GM18520 (cell line): ENCODE data around the gene ZNF708.
A peak's percentile ranks its signal among the peaks of the same experiment; 100 is the strongest.
"Not testable (repeated sequence)": the region's sequence is repeated elsewhere in the genome, so short reads cannot be mapped to it uniquely, and the experiment has no call there.

Experiments
- ATAC-seq: cut with Tn5 transposase; IDR thresholded peaks from one replicate; pipeline ENCODE4 v1.9.1; 2021; ENCODE audit not compliant: unreplicated experiment

ZNF708 gene

DNA sequence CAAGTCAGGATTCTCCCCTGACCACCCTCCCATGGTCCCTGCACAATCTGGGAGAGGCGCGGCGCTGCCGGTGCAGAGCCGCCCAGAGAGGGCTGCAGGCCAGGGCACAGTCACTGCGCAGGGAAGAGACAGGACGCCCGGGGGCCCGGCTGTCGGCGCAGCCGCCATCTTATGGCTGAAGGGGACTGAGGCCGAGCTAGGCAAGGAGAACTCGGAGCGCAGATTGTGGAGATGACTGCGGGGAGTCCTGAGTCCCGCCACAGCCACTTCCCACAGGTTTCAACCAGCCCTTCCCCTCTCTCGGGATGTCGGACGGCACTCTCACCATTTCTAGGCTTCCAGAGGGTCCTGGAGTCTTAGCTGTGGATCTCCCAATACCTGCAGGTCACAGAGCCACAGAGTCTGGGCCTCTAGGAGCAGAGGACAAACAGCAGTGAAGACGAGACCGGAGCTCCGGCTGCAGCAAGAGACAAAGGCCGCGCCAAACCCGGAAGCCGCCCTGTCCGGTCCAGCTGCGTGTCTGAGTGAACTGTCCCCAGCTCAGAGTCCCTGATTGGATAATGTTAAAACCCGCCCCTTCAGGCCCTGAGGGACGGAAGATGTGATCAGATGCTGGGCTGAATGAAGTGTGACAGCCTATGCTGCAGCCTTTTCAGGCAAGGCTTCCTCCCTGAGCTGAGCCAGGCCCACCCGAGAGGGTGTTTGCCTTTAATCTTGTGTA lies at the start of gene ZNF708:
ZNF708 (minus strand) TSS at position 526 of the 721 bp plus-strand sequence; CDS start at position 328, 198 bp downstream.
- ATAC-seq = peak; percentile 100

DNA sequence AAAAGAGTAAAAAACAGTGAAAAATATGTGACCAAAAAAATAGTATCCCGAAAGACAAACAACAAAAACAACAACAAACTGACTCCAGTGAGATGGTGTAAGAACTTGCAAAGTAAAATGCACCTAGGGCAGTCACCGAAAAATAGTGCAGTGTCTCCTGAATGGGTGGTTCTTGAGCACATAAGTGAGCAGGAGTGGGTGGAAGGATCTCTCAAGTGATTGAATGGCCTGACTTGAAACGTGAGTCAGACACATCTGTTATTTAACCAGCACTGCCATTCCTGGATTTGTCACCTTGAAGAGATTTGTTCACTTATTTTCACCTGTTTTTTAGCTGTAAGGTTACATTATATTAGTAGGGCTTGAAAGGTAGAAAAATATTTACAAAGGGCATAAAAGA lies 33.1 kb upstream of the ZNF708 start:
- ATAC-seq = no peak

DNA sequence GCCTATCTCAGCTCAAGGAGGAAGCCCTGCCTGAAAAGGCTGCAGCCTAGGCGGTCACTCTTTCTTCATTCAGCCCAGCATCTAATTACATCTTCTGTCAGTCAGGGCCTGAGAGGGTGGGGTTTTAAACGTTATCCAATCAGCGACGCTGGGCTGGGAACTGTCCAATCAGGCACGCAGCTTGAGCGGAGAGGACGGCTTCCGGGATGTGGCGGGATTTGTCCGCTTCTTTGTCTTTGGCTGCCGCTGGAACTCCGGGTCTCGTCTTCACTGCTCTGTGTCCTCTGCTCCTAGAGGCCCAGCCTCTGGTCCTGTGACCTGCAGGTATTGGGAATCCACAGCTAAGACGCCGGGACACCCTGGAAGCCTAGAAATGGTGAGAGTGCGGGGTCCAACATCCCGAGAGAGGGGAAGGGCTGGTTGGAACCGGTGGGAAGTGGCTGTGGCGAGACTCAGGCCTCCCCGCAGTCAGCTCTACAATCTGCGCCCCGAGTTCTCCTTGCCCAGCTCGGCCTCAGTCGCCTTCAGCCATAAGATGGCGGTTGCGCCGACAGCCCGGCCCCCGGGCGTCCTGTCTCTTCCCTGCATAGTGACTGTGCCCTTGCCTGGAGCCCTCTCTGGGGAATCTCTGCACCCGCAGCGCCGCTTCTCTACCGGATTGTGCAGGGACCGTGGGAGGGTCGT lies 29.7 kb upstream of the ZNF708 start, which contains the start of gene ZNF738:
ZNF738 (plus strand) TSS at position 233 of the 684 bp plus-strand sequence; CDS start at position 374, 141 bp downstream.
- peak; percentile 98 for ATAC-seq

DNA sequence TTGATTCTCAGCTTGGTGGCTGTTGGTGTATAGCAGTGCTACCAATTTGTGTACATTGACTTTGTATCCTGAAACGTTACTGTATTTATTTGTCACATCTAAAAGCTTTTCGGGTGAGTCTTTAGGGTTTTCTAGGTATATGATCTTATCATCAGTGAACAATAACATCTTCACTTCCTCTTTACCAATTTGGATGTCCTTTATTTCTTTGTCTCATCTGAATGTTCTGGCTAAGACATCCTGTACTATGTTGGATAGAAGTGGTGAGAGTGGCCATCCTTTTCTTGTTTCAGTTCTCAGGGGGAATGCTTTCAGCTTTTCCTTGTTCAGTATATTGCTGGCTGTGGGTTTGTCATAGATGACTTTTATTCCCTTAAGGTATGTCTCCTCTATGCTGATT lies 23.6 kb upstream of the ZNF708 start:
- ATAC-seq = no peak

DNA sequence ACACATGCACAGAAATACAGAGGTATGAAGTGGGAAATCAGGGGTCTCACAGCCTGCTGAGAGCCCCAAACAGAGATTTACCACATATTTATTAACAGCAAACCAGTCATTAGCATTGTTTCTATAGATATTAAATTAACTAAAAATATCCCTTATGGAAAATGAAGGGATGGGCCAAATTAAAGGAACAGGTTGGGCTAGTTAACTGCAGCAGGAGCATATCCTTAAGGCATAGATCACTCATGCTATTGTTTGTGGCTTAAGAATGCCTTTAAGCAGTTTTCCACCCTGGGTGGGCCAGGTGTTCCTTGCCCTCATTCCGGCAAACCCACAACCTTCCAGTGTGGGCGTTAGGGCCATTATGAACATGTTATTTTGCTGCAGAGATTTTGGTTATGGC lies 15.6 kb upstream of the ZNF708 start:
- ATAC-seq = not testable (repeated sequence)

DNA sequence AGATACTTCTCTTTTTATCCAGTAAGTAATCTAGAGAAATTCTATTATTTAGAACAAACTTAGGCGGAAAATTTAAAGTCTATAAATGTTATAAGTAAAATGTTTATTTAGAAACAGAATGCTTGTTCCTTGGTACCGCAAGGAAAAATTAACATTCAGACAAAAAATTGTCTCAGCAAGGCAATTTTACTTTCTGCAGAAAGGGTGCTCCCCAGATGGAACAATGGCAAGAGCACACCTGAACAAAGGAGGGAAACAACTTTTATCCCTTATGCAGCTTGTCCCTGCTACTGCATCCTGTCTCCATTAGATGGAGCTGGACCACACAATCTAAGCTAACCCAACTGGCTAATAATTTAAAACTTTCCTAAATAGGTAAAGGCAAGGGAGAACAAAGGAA lies 6.5 kb upstream of the ZNF708 start:
- no peak for ATAC-seq

DNA sequence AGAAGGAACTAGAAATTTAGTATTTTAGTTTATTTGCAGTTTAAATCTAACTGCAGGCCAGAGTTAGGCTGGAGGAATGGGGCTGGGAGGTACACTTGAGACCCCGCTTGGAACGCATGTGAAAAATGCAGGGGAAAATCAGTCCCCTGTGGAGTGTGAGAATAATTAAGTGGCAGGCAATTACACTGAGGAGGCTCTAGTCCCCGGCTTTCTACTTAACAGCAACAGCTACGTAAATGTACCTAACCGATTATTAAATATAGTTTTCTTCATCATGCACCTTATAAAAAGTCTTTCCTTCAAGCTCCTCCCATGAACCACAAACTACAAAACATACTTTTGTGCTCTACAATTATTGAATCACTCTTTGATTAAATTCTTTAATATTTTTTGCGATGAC lies 804 bp downstream of the ZNF708 start:
- no peak for ATAC-seq

DNA sequence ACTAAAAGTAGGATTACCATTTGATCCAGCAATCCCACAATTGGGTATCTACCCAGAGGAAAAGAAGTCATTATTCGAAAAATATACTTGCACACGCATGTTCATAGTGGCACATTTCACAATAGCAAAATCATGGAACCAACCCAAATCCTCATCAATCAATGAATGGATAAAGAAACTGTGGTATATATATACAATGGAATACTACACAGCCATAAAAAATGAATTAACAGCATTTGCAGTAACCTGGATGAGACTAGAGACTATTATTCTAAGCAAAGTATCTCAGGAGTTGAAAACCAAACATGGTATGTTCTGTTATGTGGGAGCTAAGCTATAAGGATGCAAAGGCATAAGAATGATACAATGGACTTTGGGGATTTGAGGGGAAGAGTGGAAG lies 3.0 kb downstream of the ZNF708 start:
- no peak for ATAC-seq

DNA sequence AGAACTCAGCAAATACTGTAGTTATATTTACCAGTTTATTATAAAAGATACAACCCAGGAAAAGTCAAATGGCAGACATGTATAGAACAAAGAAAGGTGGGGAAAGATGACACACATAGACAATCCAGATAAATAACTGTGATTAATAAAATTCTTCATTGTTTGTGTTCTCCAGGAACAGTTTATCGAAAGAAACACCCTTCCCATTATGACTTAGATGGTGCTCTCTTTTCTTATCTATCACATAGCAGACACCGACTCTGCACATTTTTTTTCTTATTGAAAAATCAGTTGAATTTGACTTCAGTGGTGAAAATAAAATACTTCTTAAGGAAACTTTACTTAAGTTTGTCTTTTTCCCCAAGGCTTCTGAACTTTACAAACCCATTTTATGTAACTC lies 6.2 kb downstream of the ZNF708 start:
- no peak for ATAC-seq

DNA sequence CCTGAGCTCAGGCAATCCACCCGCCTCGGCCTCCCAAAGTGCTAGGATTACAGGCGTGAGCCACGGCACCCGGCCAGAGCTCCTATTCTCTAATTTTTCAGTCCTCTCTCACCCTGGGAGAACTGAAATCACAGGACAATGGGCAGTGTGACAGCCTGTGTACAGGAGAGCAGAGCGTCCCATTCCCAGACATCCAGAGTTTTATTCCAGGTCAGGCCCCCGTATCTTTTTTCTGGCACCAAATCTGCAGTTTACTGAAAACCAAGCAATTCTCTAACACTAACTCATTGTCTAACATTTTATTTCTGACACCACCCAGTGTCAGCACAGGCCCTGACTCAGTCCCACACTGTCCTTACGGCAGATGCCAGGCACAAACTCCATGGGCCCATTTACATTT lies 6.7 kb downstream of the ZNF708 start:
- no peak for ATAC-seq

DNA sequence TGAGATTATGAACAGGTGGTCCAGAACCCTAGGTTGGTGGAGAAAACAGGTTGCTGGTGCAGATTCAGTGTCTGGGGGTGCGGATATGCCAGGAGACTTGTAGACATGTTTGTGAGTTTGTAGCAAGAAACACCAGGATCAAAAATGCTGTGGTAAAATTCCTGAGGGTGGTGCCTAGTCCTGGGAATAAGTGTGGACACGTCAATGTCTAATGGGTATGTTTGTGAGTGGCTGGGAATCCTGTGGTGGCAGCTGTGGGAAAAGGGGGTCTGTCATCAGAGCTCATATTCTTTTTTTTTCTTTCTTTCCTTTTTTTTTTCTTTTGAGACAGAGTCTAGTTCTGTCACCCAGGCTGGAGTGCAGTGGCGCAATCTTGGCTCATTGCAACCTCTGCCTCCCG lies 7.2 kb downstream of the ZNF708 start:
- no peak for ATAC-seq

DNA sequence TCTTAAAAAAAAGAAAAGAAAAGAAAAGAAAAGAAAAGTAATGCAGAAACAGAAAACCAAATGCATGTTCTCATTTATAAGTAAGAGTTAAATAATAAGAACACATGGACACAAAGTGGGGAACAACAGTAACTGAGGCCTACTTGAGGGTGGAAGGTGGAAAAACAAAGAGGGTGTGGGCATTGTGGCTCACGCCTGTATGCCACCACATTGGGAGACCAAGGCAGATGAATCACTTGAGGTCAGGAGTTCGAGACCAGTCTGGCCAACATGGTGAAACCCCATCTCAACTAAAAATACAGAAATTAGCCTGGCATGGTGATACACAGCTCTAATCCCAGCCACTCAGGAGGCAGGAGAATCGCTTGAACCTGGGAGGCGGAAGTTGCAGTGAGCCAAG lies 8.1 kb downstream of the ZNF708 start:
- ATAC-seq = no peak

DNA sequence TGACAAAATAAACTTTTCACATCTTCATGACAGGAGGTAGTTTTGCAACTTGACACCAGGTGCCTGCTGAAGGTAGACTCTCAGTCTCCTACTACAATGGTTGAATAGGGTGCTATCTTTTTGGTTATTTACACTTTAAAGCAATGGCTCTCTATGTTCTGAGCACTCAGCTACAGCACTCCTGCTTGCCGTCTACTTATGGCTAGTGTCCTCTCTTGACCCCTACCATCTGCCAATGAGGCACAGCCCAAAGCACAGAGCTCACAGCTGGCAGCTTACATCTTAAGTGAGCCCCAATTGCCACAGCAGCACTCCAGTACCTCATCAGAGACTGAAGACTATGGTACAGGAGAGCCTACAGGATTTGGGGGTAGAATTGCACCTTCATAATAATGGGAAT lies 11.4 kb downstream of the ZNF708 start:
- no peak for ATAC-seq

DNA sequence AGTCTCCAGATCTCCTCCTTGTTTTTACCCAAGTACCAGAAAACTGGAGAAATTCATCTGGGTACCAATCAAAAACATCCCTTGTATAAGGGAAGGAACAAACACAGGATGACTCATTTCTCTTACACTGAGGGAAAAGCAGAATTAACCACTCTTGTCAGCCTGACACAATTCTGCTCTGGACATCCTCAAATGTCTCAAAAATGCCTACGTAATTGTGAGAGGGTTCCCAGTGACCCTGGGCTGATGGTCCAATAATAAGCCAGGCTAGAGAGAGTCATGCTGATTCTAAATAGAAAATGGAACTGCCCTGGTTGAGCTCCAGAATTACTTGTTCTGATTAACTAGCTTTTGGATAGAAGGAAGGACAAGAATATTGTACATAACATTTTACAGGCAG lies 14.5 kb downstream of the ZNF708 start:
- ATAC-seq = no peak

DNA sequence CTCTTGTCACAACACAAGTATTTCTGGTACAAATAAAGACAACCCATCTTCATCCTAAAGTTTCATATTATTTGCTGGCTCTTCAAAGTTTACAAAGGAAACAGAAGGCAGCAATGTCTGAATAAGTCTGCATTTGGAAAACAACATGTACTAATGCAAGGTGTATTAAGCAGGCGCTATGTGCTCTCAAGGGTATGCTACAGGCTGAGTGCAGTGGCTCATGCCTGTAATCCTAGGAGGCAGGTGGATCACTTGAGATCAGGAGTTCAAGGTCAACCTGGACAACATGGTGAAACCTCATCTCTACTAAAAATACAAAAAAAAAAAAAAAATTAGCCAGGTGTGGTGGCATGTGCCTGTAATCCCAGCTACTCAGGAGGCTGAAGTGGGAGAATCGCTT lies 16.4 kb downstream of the ZNF708 start:
- ATAC-seq = not testable (repeated sequence)

DNA sequence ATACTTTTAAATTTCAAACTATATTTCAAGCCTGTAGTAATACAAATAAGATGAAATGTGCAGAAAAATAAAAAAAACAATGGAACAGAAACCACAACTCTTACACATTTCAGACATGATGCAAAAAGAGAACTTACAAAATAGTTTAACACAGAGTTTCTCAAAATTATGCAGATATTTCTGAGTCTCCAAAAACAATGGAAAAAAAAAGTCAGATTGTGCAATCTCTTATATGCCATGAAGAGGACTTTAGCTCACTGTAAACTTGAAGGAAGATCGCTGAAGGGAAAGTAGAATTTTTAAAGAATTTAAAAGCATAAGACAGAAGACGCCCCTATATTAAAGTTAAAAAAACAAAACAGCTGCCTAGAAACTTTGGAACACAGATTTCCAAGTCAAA lies 20.4 kb downstream of the ZNF708 start:
- ATAC-seq = no peak

DNA sequence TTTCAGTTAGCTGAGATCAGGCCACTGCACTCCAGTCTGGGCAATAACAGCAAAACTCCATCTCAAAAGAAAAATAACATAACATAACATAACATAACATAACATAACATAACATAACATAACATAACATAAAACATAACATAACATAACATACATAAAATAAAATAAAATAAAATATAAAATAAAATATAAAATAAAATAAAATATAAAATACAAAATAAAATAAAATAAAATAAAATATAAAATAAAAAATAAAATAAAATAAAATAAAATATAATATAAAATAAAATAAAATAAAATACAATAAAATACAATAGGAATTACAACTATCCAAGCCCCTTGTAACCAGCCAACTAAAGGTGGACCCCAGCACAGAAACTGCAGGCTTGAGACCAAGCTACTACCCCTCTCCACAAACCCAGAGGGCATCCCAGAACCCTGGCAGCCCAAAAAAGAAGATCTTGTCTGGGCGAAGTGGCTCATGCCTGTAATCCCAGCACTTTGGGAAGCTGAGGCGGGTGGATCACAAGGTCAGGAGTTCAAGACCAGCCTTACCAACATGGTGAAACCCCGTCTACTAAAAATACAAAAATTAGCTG lies 22.2 kb downstream of the ZNF708 start:
- ATAC-seq = not testable (repeated sequence)

DNA sequence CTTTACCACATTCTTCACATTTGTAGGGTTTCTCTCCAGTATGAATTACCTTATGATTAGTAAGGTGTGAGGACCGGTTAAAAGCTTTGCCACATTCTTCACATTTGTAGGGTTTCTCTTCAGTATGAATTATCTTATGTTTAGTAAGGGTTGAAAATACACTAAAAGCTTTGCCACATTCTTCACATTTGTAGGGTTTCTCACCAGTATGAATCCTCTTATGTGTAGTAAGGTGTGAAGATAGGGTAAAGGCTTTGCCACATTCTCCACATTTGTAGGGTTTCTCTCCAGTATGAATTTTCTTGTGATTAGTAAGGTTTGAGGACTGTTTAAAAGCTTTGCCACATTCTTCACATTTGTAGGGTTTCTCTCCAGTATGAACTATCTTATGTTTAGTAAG lies 35.4 kb downstream of the ZNF708 start:
- not testable (repeated sequence) for ATAC-seq

DNA sequence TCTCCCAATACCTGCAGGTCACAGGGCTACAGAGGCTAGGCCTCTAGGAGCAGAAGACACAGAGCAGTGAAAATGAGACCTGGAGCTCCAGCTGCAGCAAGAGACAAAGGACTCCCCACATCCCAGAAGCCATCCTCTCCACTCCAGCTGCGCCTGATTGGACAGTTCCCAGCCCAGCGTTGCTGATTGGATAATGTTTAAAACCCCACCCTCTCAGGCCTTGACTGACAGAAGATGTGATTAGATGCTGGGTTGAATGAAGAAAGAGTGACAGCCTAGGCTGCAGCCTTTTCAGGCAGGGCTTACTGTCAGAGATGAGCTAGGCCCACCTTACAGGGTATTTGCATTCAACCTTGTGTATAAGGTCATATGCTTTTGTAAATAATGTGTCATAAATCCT lies 59.4 kb downstream of the ZNF708 start:
- no peak for ATAC-seq

DNA sequence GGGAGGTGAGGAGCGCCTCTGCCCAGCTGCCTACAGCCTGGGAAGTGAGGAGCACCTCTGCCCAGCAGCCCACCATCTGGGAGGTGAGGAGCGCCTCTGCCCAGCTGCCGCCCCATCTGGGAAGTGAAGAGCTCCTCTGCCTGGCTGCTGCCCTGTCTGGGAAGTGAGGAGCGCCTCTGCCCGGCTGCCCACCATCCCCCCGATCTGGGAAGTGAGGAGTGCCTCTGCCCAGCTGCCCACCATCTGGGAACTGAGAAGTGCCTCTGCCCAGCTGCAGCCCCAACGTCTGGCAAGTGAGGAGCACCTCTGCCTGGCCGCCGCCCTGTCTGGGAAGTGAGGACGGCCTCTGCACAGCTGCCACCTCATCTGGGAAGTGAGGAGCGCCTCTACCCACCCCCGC lies 64.3 kb downstream of the ZNF708 start:
- no peak for ATAC-seq

DNA sequence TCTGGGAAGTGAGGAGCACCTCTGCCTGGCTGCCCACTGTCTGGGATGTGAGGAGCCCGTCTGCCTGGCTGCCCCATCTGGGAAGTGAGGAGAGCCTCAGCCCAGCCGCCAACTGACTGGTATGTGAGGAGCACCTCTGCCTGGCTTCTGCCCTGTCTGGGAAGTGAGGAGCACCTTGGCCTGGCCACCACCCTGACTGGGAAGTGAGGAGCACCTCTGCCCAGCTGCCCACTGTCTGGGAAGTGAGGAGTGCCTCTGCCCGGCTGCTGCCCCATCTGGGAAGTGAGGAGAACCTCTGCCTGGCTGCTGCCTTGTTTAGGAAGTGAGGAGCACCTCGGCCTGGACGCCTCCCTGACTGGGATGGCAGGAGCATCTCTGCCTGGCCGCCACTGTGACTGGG lies 64.8 kb downstream of the ZNF708 start:
- no peak for ATAC-seq

DNA sequence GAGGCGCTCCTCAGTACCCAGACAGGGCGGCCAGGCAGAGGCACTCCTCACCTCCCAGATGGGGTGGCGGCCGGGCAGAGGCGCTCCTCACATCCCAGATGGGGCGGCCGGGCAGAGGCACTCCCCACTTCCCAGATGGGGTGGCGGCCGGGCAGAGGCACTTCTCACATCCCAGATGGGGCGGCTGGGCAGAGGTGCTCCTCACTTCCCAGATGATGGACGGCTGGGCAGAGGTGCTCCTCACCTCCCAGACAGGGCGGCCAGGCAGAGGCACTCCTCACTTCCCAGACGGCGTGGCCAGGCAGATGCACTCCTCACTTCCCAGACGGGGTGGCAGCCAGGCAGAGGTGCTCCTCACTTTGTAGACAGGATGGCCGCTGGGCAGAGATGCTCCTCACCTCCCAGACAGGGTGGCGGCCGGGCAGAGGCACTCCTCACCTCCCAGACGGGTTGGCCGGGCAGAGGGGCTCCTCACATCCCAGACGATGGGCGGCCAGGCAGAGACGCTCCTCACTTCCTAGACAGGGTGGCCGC lies 68.3 kb downstream of the ZNF708 start:
- ATAC-seq = not testable (repeated sequence)
